Measurements from ENCODE around the gene ARL11. TPM values are rescaled to one million over a fixed set of nuclear protein-coding genes. Genes with fewer than 3 reads are reported as not detected.

ARL11 gene
- total and polyA plus RNA-seq, 2 of the 4 experiments (the other 2 are of a cell fraction): not detected

DNA sequence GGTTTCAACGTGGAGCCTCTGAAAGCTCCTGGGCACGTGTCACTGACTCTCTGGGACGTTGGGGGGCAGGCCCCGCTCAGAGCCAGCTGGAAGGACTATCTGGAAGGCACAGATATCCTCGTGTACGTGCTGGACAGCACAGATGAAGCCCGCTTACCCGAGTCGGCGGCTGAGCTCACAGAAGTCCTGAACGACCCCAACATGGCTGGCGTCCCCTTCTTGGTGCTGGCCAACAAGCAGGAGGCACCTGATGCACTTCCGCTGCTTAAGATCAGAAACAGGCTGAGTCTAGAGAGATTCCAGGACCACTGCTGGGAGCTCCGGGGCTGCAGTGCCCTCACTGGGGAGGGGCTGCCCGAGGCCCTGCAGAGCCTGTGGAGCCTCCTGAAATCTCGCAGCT, 2.3 kb downstream of the ARL11 start:
- H4K20me1 ChIP-seq (ENCODE audit: insufficient read depth, low read length): no peaks in the 10 kb centered on the region
- 0 out of 2 replicates have a peak, but pooled peaks cover 4% of the 10 kb centered on the region for H3K9me1 ChIP-seq (ENCODE audit: insufficient read depth, low read length)
- no peak overlapping the region for H3K4me3 ChIP-seq (ENCODE audit: insufficient read depth, low read depth, low read length)
- no peak overlapping the region for H2AK9ac ChIP-seq (replicated peaks; ENCODE audit: low read depth, low read length, poor library complexity)
- CTCF ChIA-PET: no interaction called here
- WGBS, 2 experiments (ENCODE audit: extremely low coverage in 2 of 2, insufficient read length in 1 of 2): 81% methylated on average over 16 of the region's 16 CpGs; no CpG with 5 or more reads in 1 of the 2 experiments
- no peak for ATAC-seq (ENCODE audit: low read depth)
- no peaks in the 10 kb centered on the region for H3K27me3 ChIP-seq (ENCODE audit: control insufficient read depth, insufficient read depth, low read length)
- H2BK15ac ChIP-seq (ENCODE audit: low read depth, low read length): no peak overlapping the region
- POLR2A ChIA-PET (ENCODE audit: unreplicated experiment): no interaction called here
- H2BK5ac ChIP-seq (ENCODE audit: low read depth, low read length, poor library complexity, severe bottlenecking): no peak overlapping the region
- H4K8ac ChIP-seq (ENCODE audit: low read depth in 2 of 2, low read length in 2 of 2): no peak overlapping the region
- in situ Hi-C loops (cut with MboI; ENCODE audit: low sequenced_read_pairs): no loop called here
- H3K36me3 ChIP-seq (ENCODE audit: control insufficient read depth, insufficient read depth, low read length): no peaks in the 10 kb centered on the region
- BruUV-seq (replicated peaks): no TSS peak
- no peak overlapping the region for H3K23ac ChIP-seq (ENCODE audit: low read depth, low read length)
- TF ChIP-seq CHD1 (IDR thresholded peaks at IDR 0.05; ENCODE audit: low read depth, low read length): no peak
- peaks cover 4% of the 10 kb centered on the region; the same call in 1 of the 2 replicates for H3K4me1 ChIP-seq (ENCODE audit: control insufficient read depth, insufficient read depth, low read length)
- no peak overlapping the region for H2AK5ac ChIP-seq (ENCODE audit: low read depth, low read length)
- no peak overlapping the region for H3K9ac ChIP-seq (ENCODE audit: low read depth, low read length)
- no peak overlapping the region for H3K14ac ChIP-seq (replicated peaks; ENCODE audit: low read depth, low read length)
- no peak overlapping the region for H4K91ac ChIP-seq (ENCODE audit: insufficient read depth, low read depth, low read length)
- peak overlapping the region; percentile 13 for H2AFZ ChIP-seq (replicated peaks; ENCODE audit: low read length, poor library complexity)
- no peak overlapping the region for H4K5ac ChIP-seq (ENCODE audit: low read depth, low read length)
- dilution Hi-C loops (cut with HindIII; ENCODE audit: low sequenced_read_pairs, unreplicated experiment): no loop called here
- H3K9me3 ChIP-seq (ENCODE audit: control insufficient read depth, insufficient read depth, low read length): no peaks in the 10 kb centered on the region
- no peaks in the 10 kb centered on the region for H3K79me1 ChIP-seq (ENCODE audit: low read depth in 1 of 2, low read length in 2 of 2)
- intact Hi-C loops (cut with micrococcal nuclease): no loop called here
- no peak for DNase-seq
- H3K27ac ChIP-seq (ENCODE audit: insufficient read depth, low read length): no peak overlapping the region
- H2BK120ac ChIP-seq (ENCODE audit: low read depth, low read length): no peak overlapping the region
- H3K4me2 ChIP-seq (ENCODE audit: low read depth, low read length): no peak overlapping the region
- no peak overlapping the region; the same call in 1 of the 2 replicates for H2BK20ac ChIP-seq (ENCODE audit: low read depth, low read length)
- H3K56ac ChIP-seq (ENCODE audit: extremely low read depth, insufficient read depth, low read length): no peak overlapping the region
- H3K4ac ChIP-seq (ENCODE audit: low read depth, low read length): no peak overlapping the region
- H3K18ac ChIP-seq (ENCODE audit: low read depth, low read length): no peak overlapping the region
